ENCODE data around the gene CAP1.
A peak's percentile ranks its signal among the peaks of the same experiment; 100 is the strongest.

Gene CAP1

GRCh38 chr1:40011198-40011597 is 29.3 kb upstream of the CAP1 start:
- Histone ChIP-seq H3K4me1 (ENCODE audit: insufficient read depth, low read length, poor library complexity, severe bottlenecking) (peaks cover 13% of the 10 kb centered on the region), H3K27me3 (ENCODE audit: insufficient read depth, low read length, poor library complexity, severe bottlenecking) (no peaks in the 10 kb centered on the region), H3K9me3 (ENCODE audit: insufficient read depth, low read depth, low read length) (no peaks in the 10 kb centered on the region), H3K79me2 (ENCODE audit: insufficient read depth, low read length) (no peaks in the 10 kb centered on the region), H3F3A (ENCODE audit: low read depth) (no peaks in the 10 kb centered on the region), H3K9me2 (replicated peaks; ENCODE audit: low read depth, low read length) (no peaks in the 10 kb centered on the region), H3K9ac (ENCODE audit: low read depth, low read length, poor library complexity, severe bottlenecking) (no peak overlapping the region), H3K36me3 (ENCODE audit: insufficient read depth, low read length) (no peaks in the 10 kb centered on the region), H2AFZ (ENCODE audit: low read length) (no peak overlapping the region), H4K20me1 (ENCODE audit: insufficient read depth, low read length, poor library complexity, severe bottlenecking) (no peaks in the 10 kb centered on the region), H3K4me3 (ENCODE audit: low read length, poor library complexity, severe bottlenecking) (no peak overlapping the region), H3K4me2 (ENCODE audit: low read depth, low read length, poor library complexity, severe bottlenecking) (no peak overlapping the region)
- TF ChIP-seq CTCF (conservative IDR thresholded peaks at IDR 0.05; ENCODE audit: low read length) (no peak), EZH2phosphoT487 (IDR thresholded peaks at IDR 0.05; ENCODE audit: borderline replicate concordance) (no peak)

GRCh38 chr1:40014253-40014706 is 26.2 kb upstream of the CAP1 start:
- Histone ChIP-seq H3K79me2 (ENCODE audit: insufficient read depth, low read length) (no peaks in the 10 kb centered on the region), H3K9me3 (ENCODE audit: insufficient read depth, low read depth, low read length) (no peaks in the 10 kb centered on the region), H3K4me1 (ENCODE audit: insufficient read depth, low read length, poor library complexity, severe bottlenecking) (peaks cover 13% of the 10 kb centered on the region), H3F3A (ENCODE audit: low read depth) (no peaks in the 10 kb centered on the region), H3K4me2 (ENCODE audit: low read depth, low read length, poor library complexity, severe bottlenecking) (peak overlapping the region; percentile 30), H3K9me2 (replicated peaks; ENCODE audit: low read depth, low read length) (no peaks in the 10 kb centered on the region), H3K27me3 (ENCODE audit: insufficient read depth, low read length, poor library complexity, severe bottlenecking) (no peaks in the 10 kb centered on the region), H4K20me1 (ENCODE audit: insufficient read depth, low read length, poor library complexity, severe bottlenecking) (no peaks in the 10 kb centered on the region), H3K9ac (ENCODE audit: low read depth, low read length, poor library complexity, severe bottlenecking) (no peak overlapping the region), H3K4me3 (ENCODE audit: low read length, poor library complexity, severe bottlenecking) (peak overlapping the region; percentile 8), H3K36me3 (ENCODE audit: insufficient read depth, low read length) (no peaks in the 10 kb centered on the region), H2AFZ (ENCODE audit: low read length) (no peak overlapping the region)
- TF ChIP-seq EZH2phosphoT487 (IDR thresholded peaks at IDR 0.05; ENCODE audit: borderline replicate concordance) (no peak), CTCF (conservative IDR thresholded peaks at IDR 0.05; ENCODE audit: low read length) (no peak)

GRCh38 chr1:40014812-40015594 is 25.5 kb upstream of the CAP1 start:
- no peaks in the 10 kb centered on the region for H3K79me2 ChIP-seq (ENCODE audit: insufficient read depth, low read length)
- H3K27me3 ChIP-seq (ENCODE audit: insufficient read depth, low read length, poor library complexity, severe bottlenecking): no peaks in the 10 kb centered on the region
- no peak overlapping the region for H3K9ac ChIP-seq (ENCODE audit: low read depth, low read length, poor library complexity, severe bottlenecking)
- H3K4me1 ChIP-seq (ENCODE audit: insufficient read depth, low read length, poor library complexity, severe bottlenecking): peaks cover 13% of the 10 kb centered on the region
- no peak overlapping the region for H2AFZ ChIP-seq (ENCODE audit: low read length)
- H3K36me3 ChIP-seq (ENCODE audit: insufficient read depth, low read length): no peaks in the 10 kb centered on the region
- no peaks in the 10 kb centered on the region for H4K20me1 ChIP-seq (ENCODE audit: insufficient read depth, low read length, poor library complexity, severe bottlenecking)
- no peaks in the 10 kb centered on the region for H3K9me2 ChIP-seq (replicated peaks; ENCODE audit: low read depth, low read length)
- TF ChIP-seq CTCF (conservative IDR thresholded peaks at IDR 0.05; ENCODE audit: low read length) (no peak), EZH2phosphoT487 (IDR thresholded peaks at IDR 0.05; ENCODE audit: borderline replicate concordance) (no peak)
- peak overlapping the region; percentile 30 for H3K4me2 ChIP-seq (ENCODE audit: low read depth, low read length, poor library complexity, severe bottlenecking)
- no peak overlapping the region for H3K4me3 ChIP-seq (ENCODE audit: low read length, poor library complexity, severe bottlenecking)
- H3F3A ChIP-seq (ENCODE audit: low read depth): no peaks in the 10 kb centered on the region
- no peaks in the 10 kb centered on the region for H3K9me3 ChIP-seq (ENCODE audit: insufficient read depth, low read depth, low read length)
